SK-MEL-5 (cell line): ENCODE results near the gene IMPG1. TPM values are rescaled to one million over a fixed set of nuclear protein-coding genes. Genes with fewer than 3 reads are reported as not detected.

Experiments used
- DNase-seq: peaks from one replicate; pipeline ENCODE4 v3.0.0-alpha.2; 2016; ENCODE audit warnings: low read depth, low spot score
- in situ Hi-C: cut with HindIII; loops from 2 replicates; pipeline ENCODE4 v1.10.0; 2016; ENCODE audit warnings: low sequenced_read_pairs, high pct_unique_total_duplicates, low pct_unique_long_range_greater_than_20kb
- polyA plus RNA-seq, 2 experiments: library from polyadenylated mRNA; depleted of rRNA; stranded (reverse); fragments of >200 nt; gene quantifications; 2 replicates each; pipeline ENCODE4 v1.2.3, GENCODE V29; 2015
- total RNA-seq: library from RNA; depleted of rRNA; stranded (reverse); fragments of >200 nt; shearing (Covaris generic); gene quantifications from 2 replicates; pipeline ENCODE4 v1.2.3, GENCODE V29; 2014; rRNA removed

The IMPG1 gene, protein sequence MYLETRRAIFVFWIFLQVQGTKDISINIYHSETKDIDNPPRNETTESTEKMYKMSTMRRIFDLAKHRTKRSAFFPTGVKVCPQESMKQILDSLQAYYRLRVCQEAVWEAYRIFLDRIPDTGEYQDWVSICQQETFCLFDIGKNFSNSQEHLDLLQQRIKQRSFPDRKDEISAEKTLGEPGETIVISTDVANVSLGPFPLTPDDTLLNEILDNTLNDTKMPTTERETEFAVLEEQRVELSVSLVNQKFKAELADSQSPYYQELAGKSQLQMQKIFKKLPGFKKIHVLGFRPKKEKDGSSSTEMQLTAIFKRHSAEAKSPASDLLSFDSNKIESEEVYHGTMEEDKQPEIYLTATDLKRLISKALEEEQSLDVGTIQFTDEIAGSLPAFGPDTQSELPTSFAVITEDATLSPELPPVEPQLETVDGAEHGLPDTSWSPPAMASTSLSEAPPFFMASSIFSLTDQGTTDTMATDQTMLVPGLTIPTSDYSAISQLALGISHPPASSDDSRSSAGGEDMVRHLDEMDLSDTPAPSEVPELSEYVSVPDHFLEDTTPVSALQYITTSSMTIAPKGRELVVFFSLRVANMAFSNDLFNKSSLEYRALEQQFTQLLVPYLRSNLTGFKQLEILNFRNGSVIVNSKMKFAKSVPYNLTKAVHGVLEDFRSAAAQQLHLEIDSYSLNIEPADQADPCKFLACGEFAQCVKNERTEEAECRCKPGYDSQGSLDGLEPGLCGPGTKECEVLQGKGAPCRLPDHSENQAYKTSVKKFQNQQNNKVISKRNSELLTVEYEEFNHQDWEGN
- total RNA-seq, result not detected in 2 replicates
- polyA plus RNA-seq (2015; cell fraction: cytosol; rRNA removed), result not detected in 2 replicates
- polyA plus RNA-seq (2015; cell fraction: nucleus; rRNA removed), result not detected in 2 replicates

DNA sequence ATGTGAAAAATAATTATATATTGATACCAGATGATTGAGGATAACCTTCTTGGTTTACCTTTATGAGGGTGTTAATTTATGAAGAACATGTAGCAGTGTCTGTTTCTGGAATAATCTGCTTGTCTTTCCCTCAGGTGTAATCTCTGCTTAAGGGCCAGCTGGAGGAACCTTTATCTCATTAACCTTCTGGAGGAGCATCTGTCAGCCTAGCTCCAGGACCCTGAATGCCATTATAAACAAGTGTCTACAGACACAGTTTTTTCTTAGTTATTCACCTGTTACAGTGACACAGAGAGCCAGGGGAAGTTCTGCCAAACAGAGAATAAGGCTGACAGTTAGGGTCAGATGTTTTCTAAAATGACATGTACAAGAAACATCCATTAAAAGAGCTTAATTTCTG is at the start of gene IMPG1:
Gene IMPG1 (minus strand): TSS at position 101 of the 400 bp plus-strand sequence. CDS start 174 bp downstream, outside the sequence.
- in situ Hi-C loops, result no loop called here
- DNase-seq, result no peak

- no peak for DNase-seq
- in situ Hi-C loops, result no loop called here
Measured at GRCh38 chr6:76120302-76120701, 47.8 kb upstream of the IMPG1 start.

DNA sequence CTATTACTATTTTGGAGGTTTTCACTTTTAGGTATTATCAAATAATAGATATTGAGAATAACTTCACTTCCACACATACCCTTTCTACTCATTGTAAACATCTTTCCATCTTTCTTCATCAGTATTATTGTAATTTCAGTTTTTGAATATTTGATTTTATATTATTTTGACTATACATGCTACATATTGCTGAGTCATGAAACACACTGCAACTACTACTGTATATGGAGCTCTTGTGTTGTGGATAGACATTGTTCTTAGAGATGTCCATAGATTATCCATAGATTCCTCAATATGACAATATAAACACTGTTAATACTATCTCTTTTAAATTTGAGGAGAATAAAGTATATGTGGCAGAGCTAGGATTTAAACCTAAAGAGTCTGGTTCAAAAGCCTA is 819 bp upstream of the IMPG1 start:
- DNase-seq, result no peak
- in situ Hi-C loops, result no loop called here

DNA sequence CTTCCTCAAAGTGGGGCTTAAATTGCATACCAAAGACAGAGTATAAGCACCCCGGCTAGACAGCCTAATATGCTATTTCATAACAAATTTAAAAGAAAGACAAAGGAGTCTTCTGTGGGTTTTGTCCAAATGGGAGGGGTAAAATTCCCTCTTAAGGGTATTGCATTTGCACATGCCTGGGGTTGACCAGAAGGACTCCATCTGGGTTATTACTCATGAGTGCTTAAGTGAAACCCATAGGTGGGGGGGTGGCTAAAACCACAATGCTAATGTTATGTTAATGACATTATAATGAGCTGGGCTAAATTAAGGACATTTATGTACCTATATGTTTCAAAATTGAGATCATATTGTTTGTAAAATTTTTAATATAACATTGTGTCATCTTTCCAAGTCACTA is 15.0 kb downstream of the IMPG1 start:
- DNase-seq, result no peak
- in situ Hi-C loops, result no loop called here

DNA sequence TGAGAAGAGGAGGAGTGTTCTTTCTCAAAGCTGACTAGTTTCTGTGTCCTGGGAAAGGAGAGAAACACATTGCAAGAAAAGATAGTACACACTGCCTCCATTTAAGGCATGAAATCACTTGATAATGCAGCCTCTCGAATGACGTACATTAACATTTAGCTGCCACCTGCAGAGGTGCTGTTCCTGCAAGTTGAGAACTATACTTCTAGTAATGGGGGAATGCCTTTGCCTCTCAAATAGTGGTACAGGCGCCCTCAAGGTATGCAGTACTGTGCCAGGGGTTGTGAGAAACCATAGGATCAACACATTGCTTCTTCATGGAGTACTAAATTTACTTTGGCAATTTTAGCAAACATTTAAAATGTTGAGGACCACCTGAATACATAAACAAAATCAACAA is 20.1 kb downstream of the IMPG1 start:
- in situ Hi-C loops, result no loop called here
- DNase-seq, result no peak

DNA sequence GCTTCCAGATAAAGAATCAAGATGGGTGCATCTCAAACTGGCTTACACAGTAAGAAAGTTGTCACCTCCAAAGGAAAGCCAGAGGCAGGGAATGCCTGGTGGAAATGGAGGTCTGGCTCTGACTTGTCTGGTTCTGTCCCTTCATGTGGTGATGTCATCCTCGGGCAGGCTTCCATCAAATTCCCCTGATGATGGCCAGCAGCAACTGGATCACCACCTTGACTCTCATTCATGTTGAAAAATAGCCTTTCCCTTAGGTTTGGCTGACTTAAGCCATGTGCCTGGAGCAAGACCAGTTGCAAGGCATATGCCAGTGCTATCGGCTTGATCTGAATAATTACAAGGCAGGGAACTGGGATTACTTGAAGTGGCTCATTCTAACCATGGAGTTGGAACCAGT is 28.8 kb downstream of the IMPG1 start:
- DNase-seq, result no peak
- in situ Hi-C loops, result no loop called here

DNA sequence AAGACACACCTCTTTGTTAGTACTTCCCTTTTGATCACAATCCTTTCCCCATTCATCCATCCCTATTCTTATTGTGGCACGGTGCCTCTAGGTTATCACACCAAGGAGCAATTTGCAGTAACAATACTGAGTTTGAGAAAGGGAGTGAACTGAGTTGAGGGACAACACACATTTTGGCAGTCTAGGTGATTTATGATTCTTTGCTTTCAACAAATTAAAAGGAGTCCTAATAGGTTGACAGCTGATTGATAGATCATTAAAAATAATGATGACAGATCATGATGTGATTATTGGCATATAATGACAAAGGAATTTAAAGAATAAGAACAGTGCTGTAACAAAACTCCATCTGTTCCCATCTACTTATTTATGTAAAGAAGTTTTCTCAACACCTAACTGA is 36.7 kb downstream of the IMPG1 start:
- no peak for DNase-seq
- in situ Hi-C loops, result no loop called here

DNA sequence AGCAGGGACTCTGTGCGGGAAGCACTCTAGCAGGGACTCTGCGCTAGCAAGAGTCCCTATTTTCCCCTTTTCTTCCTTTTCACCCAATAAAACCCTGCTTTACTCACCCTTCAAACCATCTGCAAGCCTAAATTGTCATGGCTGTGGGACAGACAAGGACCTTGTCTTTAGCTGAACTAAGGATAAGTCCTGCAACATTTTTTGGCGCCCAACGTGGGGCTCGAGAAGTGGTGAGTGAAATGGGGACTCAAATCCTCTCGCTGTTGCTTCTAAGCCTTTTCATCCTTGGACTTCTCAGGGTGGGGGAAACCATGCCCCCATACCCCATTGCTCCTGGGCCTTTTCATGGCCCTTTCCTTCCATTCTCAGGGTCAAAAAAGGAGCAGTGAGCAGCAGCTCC is 46.4 kb downstream of the IMPG1 start:
- in situ Hi-C loops, result no loop called here
- no peak for DNase-seq

GRCh38 chr6:76014626-76015530 is 57.6 kb downstream of the IMPG1 start:
- no peak for DNase-seq
- in situ Hi-C loops, result no loop called here

GRCh38 chr6:76004202-76004601 is 68.3 kb downstream of the IMPG1 start:
- DNase-seq, result no peak

DNA sequence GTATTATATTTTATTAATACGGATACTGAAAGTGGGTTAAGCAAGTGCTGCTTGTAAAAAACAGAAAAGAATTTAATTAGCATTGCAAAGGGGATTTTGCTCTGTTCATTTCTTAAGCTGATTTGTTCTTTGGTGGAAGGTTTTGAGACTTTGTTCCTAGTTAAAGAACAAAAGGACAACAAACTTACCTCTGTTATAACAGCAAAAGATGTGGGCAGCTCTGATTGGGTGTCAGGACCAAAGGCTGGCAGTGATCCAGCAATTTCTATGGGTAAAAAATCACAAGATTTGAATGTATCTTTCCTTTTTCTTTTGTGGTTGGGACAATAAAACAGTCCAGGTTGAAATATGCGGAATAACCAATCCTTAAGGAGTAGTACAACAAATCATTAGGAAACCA is 68.8 kb downstream of the IMPG1 start:
- no peak for DNase-seq
- in situ Hi-C loops, result no loop called here

More at GRCh38 chr6:76004202-76004601, 68.3 kb downstream of the IMPG1 start:
- in situ Hi-C loops, result no loop called here

- no peak for DNase-seq
- in situ Hi-C loops, result no loop called here
Measured at GRCh38 chr6:76003113-76003512, 69.3 kb downstream of the IMPG1 start.

GRCh38 chr6:76000629-76001028 is 71.8 kb downstream of the IMPG1 start:
- in situ Hi-C loops, result no loop called here

DNA sequence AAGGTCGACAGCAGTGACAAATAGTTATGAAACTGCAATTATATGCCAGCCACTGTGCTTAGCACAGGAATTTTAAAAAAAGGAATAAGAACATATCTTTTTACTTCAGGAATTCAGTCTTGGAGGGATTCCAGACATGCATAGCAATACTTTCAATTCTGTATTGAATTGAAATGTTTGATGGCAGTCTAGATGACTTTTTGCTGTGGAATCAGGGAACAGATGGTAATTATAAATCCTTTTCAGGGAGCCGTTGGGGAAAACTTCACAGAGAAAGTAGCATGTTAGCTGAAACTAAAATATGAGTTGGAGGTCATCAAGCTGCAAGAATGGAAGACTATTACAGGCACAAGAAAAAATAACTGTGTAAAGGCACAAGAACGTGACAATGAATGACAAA is 74.8 kb downstream of the IMPG1 start:
- in situ Hi-C loops, result no loop called here
- no peak for DNase-seq

More at GRCh38 chr6:76000629-76001028, 71.8 kb downstream of the IMPG1 start:
- DNase-seq, result no peak

DNA sequence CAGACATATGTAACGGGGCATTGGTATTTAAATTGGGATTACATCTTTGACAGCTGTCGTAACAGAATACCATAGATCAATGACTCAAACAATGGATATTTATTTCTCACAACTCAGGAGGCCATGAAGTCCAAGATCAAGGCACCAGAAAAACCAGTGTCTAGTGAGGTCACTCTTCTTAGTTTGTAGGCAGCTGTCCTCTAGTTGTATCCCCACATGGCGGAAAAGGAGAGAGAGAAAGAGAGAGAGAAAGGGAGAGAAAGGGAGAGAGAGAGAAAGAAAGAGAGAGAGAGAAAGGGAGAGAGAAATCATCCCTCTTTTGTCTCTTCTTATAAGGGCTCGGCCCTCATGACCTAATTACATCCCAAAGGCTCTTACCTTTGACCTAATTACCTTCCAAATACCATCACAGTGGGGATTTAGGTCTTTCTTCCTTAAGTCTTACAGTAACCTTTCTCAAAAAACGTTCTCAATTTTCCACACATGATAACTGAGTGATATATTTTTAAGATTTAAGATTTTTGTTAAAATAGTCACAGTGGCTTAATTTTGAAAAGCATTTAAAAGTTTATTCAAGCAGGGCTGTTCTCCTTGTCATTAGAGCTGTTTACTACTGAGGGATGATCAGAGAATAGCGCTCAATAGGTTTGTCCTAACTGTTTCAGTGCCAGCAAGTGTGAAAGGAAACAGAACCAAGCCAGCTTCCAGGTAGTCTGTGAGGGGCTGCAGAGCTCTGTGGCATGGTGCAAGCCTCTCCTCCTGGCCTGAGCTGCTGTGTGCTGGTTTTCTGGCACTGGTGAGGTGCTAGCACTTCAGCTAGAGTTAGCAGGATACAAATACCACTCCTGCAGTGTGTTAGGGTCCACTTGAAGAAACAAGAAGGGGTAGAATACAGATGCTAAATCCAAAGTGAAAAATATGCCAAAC is 79.0 kb downstream of the IMPG1 start:
- in situ Hi-C loops, result no loop called here
- no peak for DNase-seq

DNA sequence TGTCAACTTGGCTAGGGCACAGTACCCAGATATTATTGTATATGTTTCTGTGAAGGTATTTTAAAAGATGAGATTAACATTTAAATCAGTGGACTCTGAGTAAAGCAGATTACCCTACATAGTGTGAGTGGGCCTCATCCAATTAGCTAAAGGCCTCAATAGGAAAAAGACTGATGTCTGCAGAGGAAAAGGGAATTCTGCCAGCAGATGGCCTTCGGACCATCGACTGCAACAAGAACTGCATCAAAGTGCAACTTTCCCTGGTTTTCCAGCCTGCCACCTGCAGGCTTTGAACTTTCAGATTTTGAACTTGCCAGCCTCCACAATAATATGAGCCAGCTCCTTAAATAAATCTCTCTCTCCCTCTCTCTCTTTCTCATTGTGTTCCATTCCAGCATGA is 80.5 kb downstream of the IMPG1 start:
- in situ Hi-C loops, result no loop called here
- DNase-seq, result no peak

DNA sequence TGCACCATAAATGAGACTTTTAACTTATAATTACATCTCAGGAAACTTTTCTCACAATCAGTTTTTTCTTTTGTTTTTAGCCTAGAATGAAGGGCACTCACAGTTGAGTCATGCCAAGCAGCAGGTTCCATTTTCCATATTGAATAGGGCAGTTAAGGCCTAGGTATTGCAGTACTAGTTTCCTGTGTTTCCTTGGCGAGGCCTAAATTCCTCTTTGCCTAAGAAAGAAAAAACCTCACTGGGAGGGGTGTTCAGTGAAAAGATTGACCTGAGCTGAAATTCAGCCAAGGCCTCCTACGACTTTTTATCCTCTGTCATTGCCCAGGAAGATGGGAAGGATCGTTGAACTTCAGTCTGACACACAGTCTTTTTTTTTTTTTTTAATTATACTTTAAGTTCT is 85.5 kb downstream of the IMPG1 start:
- in situ Hi-C loops, result no loop called here
- no peak for DNase-seq
